ENCODE results near the gene ASCL1. TPM values are rescaled to one million over a fixed set of nuclear protein-coding genes. Genes with fewer than 3 reads are reported as not detected.

ASCL1 gene
- total RNA-seq, 1 donor from 2014 or later: not detected

DNA sequence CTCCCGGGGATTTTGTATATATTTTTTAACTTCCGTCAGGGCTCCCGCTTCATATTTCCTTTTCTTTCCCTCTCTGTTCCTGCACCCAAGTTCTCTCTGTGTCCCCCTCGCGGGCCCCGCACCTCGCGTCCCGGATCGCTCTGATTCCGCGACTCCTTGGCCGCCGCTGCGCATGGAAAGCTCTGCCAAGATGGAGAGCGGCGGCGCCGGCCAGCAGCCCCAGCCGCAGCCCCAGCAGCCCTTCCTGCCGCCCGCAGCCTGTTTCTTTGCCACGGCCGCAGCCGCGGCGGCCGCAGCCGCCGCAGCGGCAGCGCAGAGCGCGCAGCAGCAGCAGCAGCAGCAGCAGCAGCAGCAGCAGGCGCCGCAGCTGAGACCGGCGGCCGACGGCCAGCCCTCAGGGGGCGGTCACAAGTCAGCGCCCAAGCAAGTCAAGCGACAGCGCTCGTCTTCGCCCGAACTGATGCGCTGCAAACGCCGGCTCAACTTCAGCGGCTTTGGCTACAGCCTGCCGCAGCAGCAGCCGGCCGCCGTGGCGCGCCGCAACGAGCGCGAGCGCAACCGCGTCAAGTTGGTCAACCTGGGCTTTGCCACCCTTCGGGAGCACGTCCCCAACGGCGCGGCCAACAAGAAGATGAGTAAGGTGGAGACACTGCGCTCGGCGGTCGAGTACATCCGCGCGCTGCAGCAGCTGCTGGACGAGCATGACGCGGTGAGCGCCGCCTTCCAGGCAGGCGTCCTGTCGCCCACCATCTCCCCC is 777 bp downstream of the ASCL1 start:
- Mint-ChIP-seq H3K36me3 (ENCODE audit: low read depth) (peaks cover 2% of the 10 kb centered on the region), H3K4me1 (ENCODE audit: low read depth) (peaks cover 25% of the 10 kb centered on the region), H3K27ac (ENCODE audit: unreplicated experiment) (no peak overlapping the region), H3K4me3 (ENCODE audit: unreplicated experiment) (peak overlapping the region; percentile 82), H3K27me3 (ENCODE audit: low read depth) (peaks cover 86% of the 10 kb centered on the region), H3K9me3 (ENCODE audit: low read depth) (peaks cover 2% of the 10 kb centered on the region)
- no peak for DNase-seq (ENCODE audit: low spot score)
- no peak for TF ChIP-seq CTCF (IDR thresholded peaks at IDR 0.05)

GRCh38 chr12:102958830-102959176 is 1.3 kb downstream of the ASCL1 start:
- Mint-ChIP-seq H3K4me3 (ENCODE audit: unreplicated experiment) (peak overlapping the region; percentile 36), H3K27me3 (ENCODE audit: low read depth) (peaks cover 86% of the 10 kb centered on the region), H3K27ac (ENCODE audit: unreplicated experiment) (no peak overlapping the region), H3K4me1 (ENCODE audit: low read depth) (peaks cover 25% of the 10 kb centered on the region), H3K9me3 (ENCODE audit: low read depth) (peaks cover 7% of the 10 kb centered on the region), H3K36me3 (ENCODE audit: low read depth) (peaks cover 2% of the 10 kb centered on the region)
- DNase-seq (ENCODE audit: low spot score): no peak
- no peak for TF ChIP-seq CTCF (IDR thresholded peaks at IDR 0.05)

DNA sequence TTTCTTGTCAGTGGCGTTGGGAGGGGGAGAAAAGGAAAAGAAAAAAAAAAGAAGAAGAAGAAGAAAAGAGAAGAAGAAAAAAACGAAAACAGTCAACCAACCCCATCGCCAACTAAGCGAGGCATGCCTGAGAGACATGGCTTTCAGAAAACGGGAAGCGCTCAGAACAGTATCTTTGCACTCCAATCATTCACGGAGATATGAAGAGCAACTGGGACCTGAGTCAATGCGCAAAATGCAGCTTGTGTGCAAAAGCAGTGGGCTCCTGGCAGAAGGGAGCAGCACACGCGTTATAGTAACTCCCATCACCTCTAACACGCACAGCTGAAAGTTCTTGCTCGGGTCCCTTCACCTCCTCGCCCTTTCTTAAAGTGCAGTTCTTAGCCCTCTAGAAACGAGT is 1.9 kb downstream of the ASCL1 start:
- DNase-seq (ENCODE audit: low spot score): no peak
- H3K27ac Mint-ChIP-seq (ENCODE audit: unreplicated experiment): no peak overlapping the region
- no peak overlapping the region for H3K4me3 Mint-ChIP-seq (ENCODE audit: unreplicated experiment)
- H3K4me1 Mint-ChIP-seq (ENCODE audit: low read depth): peaks cover 25% of the 10 kb centered on the region
- peaks cover 86% of the 10 kb centered on the region for H3K27me3 Mint-ChIP-seq (ENCODE audit: low read depth)
- H3K9me3 Mint-ChIP-seq (ENCODE audit: low read depth): peaks cover 10% of the 10 kb centered on the region
- no peak for TF ChIP-seq CTCF (IDR thresholded peaks at IDR 0.05)
- H3K36me3 Mint-ChIP-seq (ENCODE audit: low read depth): peaks cover 7% of the 10 kb centered on the region

- no peak for TF ChIP-seq CTCF (IDR thresholded peaks at IDR 0.05)
- DNase-seq (ENCODE audit: low spot score): no peak
- peaks cover 7% of the 10 kb centered on the region for H3K36me3 Mint-ChIP-seq (ENCODE audit: low read depth)
- no peak overlapping the region for H3K27ac Mint-ChIP-seq (ENCODE audit: unreplicated experiment)
- H3K4me3 Mint-ChIP-seq (ENCODE audit: unreplicated experiment): no peak overlapping the region
- peaks cover 86% of the 10 kb centered on the region for H3K27me3 Mint-ChIP-seq (ENCODE audit: low read depth)
- peaks cover 10% of the 10 kb centered on the region for H3K9me3 Mint-ChIP-seq (ENCODE audit: low read depth)
- peaks cover 32% of the 10 kb centered on the region for H3K4me1 Mint-ChIP-seq (ENCODE audit: low read depth)
Measured at GRCh38 chr12:102960766-102961465, 3.4 kb downstream of the ASCL1 start.

DNA sequence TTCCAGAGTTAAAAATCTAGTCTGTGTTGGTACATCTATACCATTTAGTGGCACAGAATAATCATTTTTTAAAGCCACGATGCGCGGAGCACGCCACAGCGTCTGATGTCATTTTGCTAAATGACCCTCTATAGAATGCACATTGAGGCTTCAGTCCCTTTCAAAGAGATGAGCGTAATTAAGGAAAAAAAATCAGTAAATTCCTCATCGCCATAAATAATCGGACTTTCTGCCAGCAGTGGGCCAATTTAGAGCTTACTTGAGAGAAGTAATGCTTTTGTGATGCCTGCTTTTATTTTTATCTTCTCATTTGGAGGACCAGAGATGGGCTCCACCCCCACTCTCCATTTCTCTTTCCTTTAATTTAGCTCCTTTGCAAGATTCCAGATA is 4.0 kb downstream of the ASCL1 start:
- H3K27ac Mint-ChIP-seq (ENCODE audit: unreplicated experiment): no peak overlapping the region
- no peak overlapping the region for H3K4me3 Mint-ChIP-seq (ENCODE audit: unreplicated experiment)
- peaks cover 10% of the 10 kb centered on the region for H3K9me3 Mint-ChIP-seq (ENCODE audit: low read depth)
- H3K36me3 Mint-ChIP-seq (ENCODE audit: low read depth): peaks cover 7% of the 10 kb centered on the region
- H3K4me1 Mint-ChIP-seq (ENCODE audit: low read depth): peaks cover 32% of the 10 kb centered on the region
- DNase-seq (ENCODE audit: low spot score): no peak
- no peak for TF ChIP-seq CTCF (IDR thresholded peaks at IDR 0.05)
- peaks cover 88% of the 10 kb centered on the region for H3K27me3 Mint-ChIP-seq (ENCODE audit: low read depth)
